ENCODE results near the gene SAMD7. TPM values are rescaled to one million over a fixed set of nuclear protein-coding genes. Genes with fewer than 3 reads are reported as not detected.

The SAMD7 gene
- total RNA-seq, 4 donors from 2014 or later: not detected

DNA sequence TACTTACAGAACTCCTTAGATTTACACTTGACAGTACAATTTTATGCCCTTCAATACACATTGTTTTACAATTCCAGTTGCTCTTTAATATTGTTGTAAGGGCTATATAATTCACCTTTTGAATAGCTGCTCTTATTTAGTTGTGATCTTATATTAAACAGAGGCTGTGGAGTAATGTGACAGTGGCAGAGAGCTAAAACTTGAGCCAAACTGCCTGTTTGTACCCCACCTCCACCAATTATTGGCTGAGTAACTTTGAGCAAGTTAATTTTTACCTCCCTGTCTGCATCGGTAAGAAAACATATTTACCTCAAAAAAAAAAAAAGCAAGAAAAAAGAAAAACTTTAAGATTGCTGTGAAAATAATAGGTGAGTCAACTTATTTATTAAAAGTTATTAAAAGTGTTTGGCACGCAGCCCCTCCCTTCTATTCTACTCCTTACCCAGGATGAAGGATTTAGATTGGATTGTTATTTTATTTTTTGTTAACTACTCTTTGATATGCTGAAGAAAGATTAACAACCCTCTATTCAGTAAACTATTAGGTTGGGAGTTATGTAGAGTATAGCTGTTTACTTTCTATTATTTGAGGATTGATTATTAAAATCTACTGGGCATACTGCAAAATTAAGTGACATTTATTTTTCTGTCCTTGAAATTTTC is 57.0 kb downstream of the SAMD7 start:
- no peak for DNase-seq (ENCODE audit: low spot score in 2 of 2)
- H3K4me3 ChIP-seq (ENCODE audit: low read depth, poor library complexity, severe bottlenecking): no peak overlapping the region
- no peak for TF ChIP-seq POLR2A (IDR thresholded peaks at IDR 0.05)
- TF ChIP-seq, protein P1, sequence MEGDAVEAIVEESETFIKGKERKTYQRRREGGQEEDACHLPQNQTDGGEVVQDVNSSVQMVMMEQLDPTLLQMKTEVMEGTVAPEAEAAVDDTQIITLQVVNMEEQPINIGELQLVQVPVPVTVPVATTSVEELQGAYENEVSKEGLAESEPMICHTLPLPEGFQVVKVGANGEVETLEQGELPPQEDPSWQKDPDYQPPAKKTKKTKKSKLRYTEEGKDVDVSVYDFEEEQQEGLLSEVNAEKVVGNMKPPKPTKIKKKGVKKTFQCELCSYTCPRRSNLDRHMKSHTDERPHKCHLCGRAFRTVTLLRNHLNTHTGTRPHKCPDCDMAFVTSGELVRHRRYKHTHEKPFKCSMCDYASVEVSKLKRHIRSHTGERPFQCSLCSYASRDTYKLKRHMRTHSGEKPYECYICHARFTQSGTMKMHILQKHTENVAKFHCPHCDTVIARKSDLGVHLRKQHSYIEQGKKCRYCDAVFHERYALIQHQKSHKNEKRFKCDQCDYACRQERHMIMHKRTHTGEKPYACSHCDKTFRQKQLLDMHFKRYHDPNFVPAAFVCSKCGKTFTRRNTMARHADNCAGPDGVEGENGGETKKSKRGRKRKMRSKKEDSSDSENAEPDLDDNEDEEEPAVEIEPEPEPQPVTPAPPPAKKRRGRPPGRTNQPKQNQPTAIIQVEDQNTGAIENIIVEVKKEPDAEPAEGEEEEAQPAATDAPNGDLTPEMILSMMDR (IDR thresholded peaks at IDR 0.05): no peak
- 24 to 46% methylated on average over 2 of the region's 2 CpGs for WGBS, 2 donors
- intact Hi-C loops (cut with DNase I; ENCODE audit: low total_unique reads): no loop called here

DNA sequence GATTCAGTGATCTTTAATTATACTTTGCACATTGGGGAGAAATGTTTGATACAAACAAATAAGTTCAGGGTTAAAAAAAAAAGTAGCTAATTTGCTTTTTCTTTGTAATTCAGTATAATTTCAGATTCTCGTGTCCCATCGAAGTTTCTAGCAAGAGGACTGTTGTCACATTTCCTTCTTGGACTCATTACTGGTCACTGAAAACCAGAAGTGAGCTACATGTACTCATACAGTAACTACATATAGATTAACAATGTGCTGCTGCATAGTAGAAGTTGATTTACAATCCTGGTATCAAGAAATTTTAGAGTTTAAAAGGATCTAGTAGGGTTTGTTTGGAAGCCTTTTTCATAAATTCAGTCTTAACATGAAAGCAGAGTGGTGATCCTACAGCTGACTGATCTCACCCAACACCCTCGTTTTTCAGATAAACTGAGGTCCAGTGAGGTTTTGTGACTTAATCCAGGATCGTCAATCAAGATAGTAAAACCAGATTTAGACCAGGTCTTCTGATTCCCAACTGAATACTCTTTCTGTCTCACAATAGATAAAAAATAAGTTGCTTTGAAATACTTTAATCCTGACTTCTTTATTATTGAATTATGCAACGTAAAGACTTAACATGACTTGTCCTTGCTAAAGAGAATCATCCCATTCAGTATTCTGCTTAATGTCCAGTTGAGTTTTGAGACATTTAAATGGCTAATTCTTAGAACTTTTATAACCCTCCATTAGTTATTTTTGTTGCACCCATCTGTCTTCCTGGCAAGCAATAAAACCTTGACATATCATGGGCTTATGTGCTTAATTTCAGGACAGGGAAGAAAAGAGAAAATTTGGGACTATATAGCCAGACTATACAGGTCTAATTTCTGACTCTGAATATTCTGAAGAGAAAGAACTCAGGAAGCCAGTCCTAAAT is 58.1 kb downstream of the SAMD7 start:
- 59 to 61% methylated on average over 5 of the region's 5 CpGs for WGBS, 2 donors
- H3K4me3 ChIP-seq (ENCODE audit: low read depth, poor library complexity, severe bottlenecking): no peak overlapping the region
- intact Hi-C loops (cut with DNase I; ENCODE audit: low total_unique reads): no loop called here
- no peak for DNase-seq (ENCODE audit: low spot score in 2 of 2)
- TF ChIP-seq, protein P1 (IDR thresholded peaks at IDR 0.05): no peak
- no peak for TF ChIP-seq POLR2A (IDR thresholded peaks at IDR 0.05)

DNA sequence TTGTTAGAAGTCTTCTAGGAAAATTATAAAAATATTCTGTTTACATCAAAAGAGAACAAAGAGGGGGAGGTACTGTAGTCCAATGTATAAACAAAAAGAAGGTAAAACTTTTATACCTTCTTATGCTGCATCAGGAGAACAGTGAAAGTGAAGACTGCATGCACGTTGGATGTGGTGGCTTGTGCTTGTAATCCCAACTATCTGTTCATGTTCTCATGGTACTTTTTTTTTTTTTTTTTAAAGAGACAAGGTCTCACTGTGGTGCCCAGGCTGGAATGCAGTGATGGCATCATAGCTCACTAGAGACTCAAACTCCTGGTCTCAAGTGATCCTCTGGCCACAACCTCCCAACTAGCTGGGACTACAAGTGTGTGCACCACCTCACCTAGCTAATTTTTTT is 59.5 kb downstream of the SAMD7 start:
- TF ChIP-seq, protein P1 (IDR thresholded peaks at IDR 0.05): no peak
- no peak for TF ChIP-seq POLR2A (IDR thresholded peaks at IDR 0.05)
- intact Hi-C loops (cut with DNase I; ENCODE audit: low total_unique reads): no loop called here
- H3K4me3 ChIP-seq (ENCODE audit: low read depth, poor library complexity, severe bottlenecking): no peak overlapping the region
- no peak for DNase-seq (ENCODE audit: low spot score in 2 of 2)
- 33 to 35% methylated on average over 1 of the region's 1 CpG for WGBS, 2 donors

DNA sequence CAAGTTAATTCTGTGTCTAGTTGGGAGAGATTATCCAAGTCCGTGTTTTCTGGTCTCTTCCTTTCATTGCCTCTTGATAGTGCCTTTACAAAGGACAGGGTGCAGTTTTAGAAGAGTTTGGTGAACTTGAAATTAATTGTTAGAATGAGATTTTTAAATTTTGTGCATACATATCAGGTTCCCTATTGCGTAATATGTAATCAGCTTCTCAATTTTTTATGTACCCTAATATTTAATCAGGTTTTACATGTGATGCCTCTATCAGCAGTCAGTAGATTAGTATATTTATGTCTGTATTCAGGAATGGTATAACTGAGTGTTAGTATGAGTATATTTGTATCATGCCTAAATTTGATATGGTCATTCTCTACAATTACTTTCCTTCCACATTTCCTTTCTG is 60.1 kb downstream of the SAMD7 start:
- DNase-seq (ENCODE audit: low spot score in 2 of 2): no peak
- intact Hi-C loops (cut with DNase I; ENCODE audit: low total_unique reads): no loop called here
- no peak overlapping the region for H3K4me3 ChIP-seq (ENCODE audit: low read depth, poor library complexity, severe bottlenecking)
- TF ChIP-seq POLR2A (IDR thresholded peaks at IDR 0.05): no peak
- TF ChIP-seq, protein P1 (IDR thresholded peaks at IDR 0.05): no peak
- WGBS, 2 donors: 86 to 90% methylated on average over 2 of the region's 2 CpGs

DNA sequence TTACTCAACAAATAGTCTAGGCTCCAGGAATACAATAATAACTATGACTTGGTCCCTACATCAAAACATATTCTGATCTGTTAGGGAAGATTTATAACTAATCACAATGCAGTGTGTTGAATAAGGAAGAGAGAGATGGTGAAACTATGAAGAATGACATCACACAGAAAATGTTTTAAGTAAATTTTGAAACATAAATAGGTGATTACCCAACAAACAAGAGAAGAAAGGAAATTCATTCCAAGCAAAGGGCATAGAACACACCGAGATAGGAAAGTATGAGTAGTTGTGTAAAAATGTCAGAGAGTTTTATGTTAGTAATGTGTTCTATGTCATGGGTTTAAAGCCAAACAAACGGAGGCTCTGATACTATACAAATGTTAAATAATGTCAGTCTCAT is 68.7 kb downstream of the SAMD7 start:
- TF ChIP-seq, protein P1 (IDR thresholded peaks at IDR 0.05): no peak
- no peak for TF ChIP-seq POLR2A (IDR thresholded peaks at IDR 0.05)
- 79 to 80% methylated on average over 2 of the region's 2 CpGs for WGBS, 2 donors

More for the DNA sequence above, 68.7 kb downstream of the SAMD7 start:
- no peak for DNase-seq (ENCODE audit: low spot score in 2 of 2)
- no peak overlapping the region for H3K4me3 ChIP-seq (ENCODE audit: low read depth, poor library complexity, severe bottlenecking)
- intact Hi-C loops (cut with DNase I; ENCODE audit: low total_unique reads): no loop called here
